IPS DF 4.7 (cell line): ENCODE data around the gene REG1A.

Source experiments
- DNase-seq: peaks from one replicate; pipeline ENCODE4 v3.0.0-alpha.2; 2013; ENCODE audit warnings: low spot score; ENCODE audit errors: extremely low read depth

The REG1A gene

GRCh38 chr2:79124907-79125720, 4.8 kb downstream of the REG1A start:
- DNase-seq = no peak

GRCh38 chr2:79125721-79125985, 5.4 kb downstream of the REG1A start:
- DNase-seq = no peak

- no peak for DNase-seq
Observed at GRCh38 chr2:79128406-79128805, 8.1 kb downstream of the REG1A start.

- no peak for DNase-seq
Observed at GRCh38 chr2:79129260-79129659, 9.0 kb downstream of the REG1A start.

- DNase-seq = no peak
Observed at GRCh38 chr2:79129804-79130203, 9.5 kb downstream of the REG1A start.

GRCh38 chr2:79131687-79132086, 11.4 kb downstream of the REG1A start:
- DNase-seq = no peak

GRCh38 chr2:79138385-79138784, 18.1 kb downstream of the REG1A start:
- no peak for DNase-seq

- DNase-seq = no peak
Observed at GRCh38 chr2:79139423-79139822, 19.1 kb downstream of the REG1A start.

- no peak for DNase-seq
Observed at GRCh38 chr2:79155826-79156476, 35.7 kb downstream of the REG1A start.

GRCh38 chr2:79159030-79159429, 38.7 kb downstream of the REG1A start:
- no peak for DNase-seq

GRCh38 chr2:79159653-79160052, 39.4 kb downstream of the REG1A start, which contains the start of gene REG3A:
Gene REG3A, minus strand, starts transcription at chr2:79159753. Its CDS starts 348 bp downstream, at chr2:79159405.
- DNase-seq = no peak

- no peak for DNase-seq
Observed at GRCh38 chr2:79162132-79162531, 41.8 kb downstream of the REG1A start.

- DNase-seq = no peak
Observed at GRCh38 chr2:79162801-79163200, 42.5 kb downstream of the REG1A start.

- no peak for DNase-seq
Observed at GRCh38 chr2:79171348-79171958, 51.2 kb downstream of the REG1A start.
